Hepatocyte (in vitro differentiated cells): Measurements from ENCODE around the gene IFT43. TPM values are rescaled to one million over a fixed set of nuclear protein-coding genes. Genes with fewer than 3 reads are reported as not detected.

Experiments
- DNase-seq: peaks from one replicate; pipeline ENCODE4 v3.0.0-alpha.2; 2016; ENCODE audit warnings: low spot score
- H2AFZ ChIP-seq: fragments of 200-600 bp; sonication (generic); 2 replicates; pipeline ENCODE4 v1.6.0; 2016; ENCODE audit warnings: antibody characterized with exemption, mild to moderate bottlenecking
- H3K27ac ChIP-seq: fragments of 200-600 bp; sonication (generic); 2 replicates; pipeline ENCODE4 v1.5.1; 2016; ENCODE audit warnings: mild to moderate bottlenecking
- H3K27me3 ChIP-seq: fragments of 200-600 bp; sonication (generic); 2 replicates; pipeline ENCODE4 v1.6.1; 2016
- H3K36me3 ChIP-seq: fragments of 200-600 bp; sonication (generic); replicated peaks from 2 replicates; pipeline ENCODE4 v1.5.1; 2016; ENCODE audit warnings: low read depth; ENCODE audit not compliant: insufficient read depth
- H3K4me1 ChIP-seq: fragments of 200-600 bp; sonication (generic); 2 replicates; pipeline ENCODE4 v1.5.1; 2016; ENCODE audit warnings: mild to moderate bottlenecking, moderate library complexity; ENCODE audit not compliant: insufficient read depth
- H3K4me2 ChIP-seq: fragments of 200-600 bp; sonication (generic); 2 replicates; pipeline ENCODE4 v1.6.0; 2016
- H3K4me3 ChIP-seq: fragments of 200-600 bp; sonication (generic); 2 replicates; pipeline ENCODE4 v1.5.1; 2016; ENCODE audit warnings: mild to moderate bottlenecking
- H3K79me2 ChIP-seq: fragments of 200-600 bp; sonication (generic); 2 replicates; pipeline ENCODE4 v1.6.0; 2017; ENCODE audit warnings: mild to moderate bottlenecking
- H3K9me2 ChIP-seq: fragments of 200-600 bp; sonication (generic); replicated peaks from 2 replicates; pipeline ENCODE4 v1.6.0; 2017; ENCODE audit warnings: mild to moderate bottlenecking; ENCODE audit not compliant: insufficient read depth
- H3K9me3 ChIP-seq: fragments of 200-600 bp; sonication (generic); 2 replicates; pipeline ENCODE4 v1.5.1; 2016; ENCODE audit warnings: low read depth, mild to moderate bottlenecking
- H4K20me1 ChIP-seq: fragments of 200-600 bp; sonication (generic); 2 replicates; pipeline ENCODE4 v1.6.0; 2016; ENCODE audit warnings: mild to moderate bottlenecking; ENCODE audit not compliant: insufficient read depth, poor library complexity, severe bottlenecking
- CTCF ChIP-seq: fragments of 200-600 bp; sonication (generic); IDR thresholded peaks from 2 replicates; pipeline ENCODE4 v1.5.1; 2016; ENCODE audit warnings: antibody characterized with exemption, mild to moderate bottlenecking; ENCODE audit not compliant: poor library complexity
- EZH2 ChIP-seq: fragments of 200-600 bp; sonication (generic); IDR thresholded peaks from 2 replicates; pipeline ENCODE4 v1.6.1; 2016; ENCODE audit warnings: antibody characterized with exemption, mild to moderate bottlenecking, borderline replicate concordance
- EZH2phosphoT487 ChIP-seq: fragments of 200-600 bp; sonication (generic); IDR thresholded peaks from one replicate; pipeline ENCODE4 v1.6.1; 2018; ENCODE audit warnings: antibody characterized with exemption, mild to moderate bottlenecking, low read depth, moderate library complexity; ENCODE audit not compliant: unreplicated experiment, severe bottlenecking
- WGBS: methylation state at CpG from one replicate; pipeline ENCODE4 v1.1.6; 2016; ENCODE audit warnings: low lambda C conversion rate; ENCODE audit errors: missing lambda C conversion rate; 5-methylcytosine and 5-hydroxymethylcytosine counted together
- polyA plus RNA-seq: library from polyadenylated mRNA; unstranded; fragments of >200 nt; fragmentation: Nextera tagmentation; extraction: Ambion mirVana; gene quantifications from 2 replicates; pipeline ENCODE4 v1.2.1, GENCODE V29; 2016
- total RNA-seq: library from RNA; depleted of rRNA; stranded (reverse); fragments of >200 nt; gene quantifications from 2 replicates; pipeline ENCODE4 v1.2.3, GENCODE V29; 2014

The IFT43 gene
- total and polyA plus RNA-seq, 2 experiments from 2014 or later = 31.9 to 43.2 TPM

- TF ChIP-seq CTCF = no peak
- 49% methylated on average over 8 of the region's 8 CpGs for WGBS
- peak overlapping the region; percentile 30 for H3K4me2 ChIP-seq
- H3K79me2 ChIP-seq = no peaks in the 10 kb centered on the region
- no peaks in the 10 kb centered on the region for H4K20me1 ChIP-seq
- H3K9me3 ChIP-seq = no peaks in the 10 kb centered on the region
- H3K27me3 ChIP-seq = no peaks in the 10 kb centered on the region
- no peak overlapping the region for H2AFZ ChIP-seq
- H3K27ac ChIP-seq = peak overlapping the region; percentile 34
- no peak overlapping the region for H3K4me3 ChIP-seq
- H3K9me2 ChIP-seq = no peaks in the 10 kb centered on the region
- H3K4me1 ChIP-seq = peaks cover 9% of the 10 kb centered on the region
- H3K36me3 ChIP-seq = no peaks in the 10 kb centered on the region
- no peak for DNase-seq
These were observed 102.8 kb downstream of the IFT43 start for GRCh38 chr14:76088326-76088725.

- WGBS = 64% methylated on average over 16 of the region's 16 CpGs
- no peak overlapping the region for H2AFZ ChIP-seq
- DNase-seq = no peak
- no peaks in the 10 kb centered on the region for H3K9me3 ChIP-seq
- H3K9me2 ChIP-seq = no peaks in the 10 kb centered on the region
- no peaks in the 10 kb centered on the region for H3K36me3 ChIP-seq
- H4K20me1 ChIP-seq = no peaks in the 10 kb centered on the region
- H3K27me3 ChIP-seq = no peaks in the 10 kb centered on the region
- no peak overlapping the region for H3K4me3 ChIP-seq
- no peaks in the 10 kb centered on the region for H3K79me2 ChIP-seq
- H3K27ac ChIP-seq = peak overlapping the region; percentile 11
- H3K4me1 ChIP-seq = peaks cover 9% of the 10 kb centered on the region
- peak overlapping the region; percentile 9 for H3K4me2 ChIP-seq
- TF ChIP-seq EZH2phosphoT487 (no peak), EZH2 (no peak), CTCF (no peak)
These were observed 103.4 kb downstream of the IFT43 start for GRCh38 chr14:76088771-76089571.

GRCh38 chr14:76089575-76089974 is 104.0 kb downstream of the IFT43 start:
- peaks cover 9% of the 10 kb centered on the region for H3K4me1 ChIP-seq
- no peaks in the 10 kb centered on the region for H4K20me1 ChIP-seq
- H3K27me3 ChIP-seq = no peaks in the 10 kb centered on the region
- H3K79me2 ChIP-seq = no peaks in the 10 kb centered on the region
- H3K9me2 ChIP-seq = no peaks in the 10 kb centered on the region
- no peak overlapping the region for H3K4me3 ChIP-seq
- DNase-seq = no peak
- TF ChIP-seq EZH2 = no peak
- TF ChIP-seq EZH2phosphoT487 = no peak
- WGBS = 89% methylated on average over 6 of the region's 6 CpGs
- no peak overlapping the region for H3K4me2 ChIP-seq
- H3K9me3 ChIP-seq = no peaks in the 10 kb centered on the region
- no peak overlapping the region for H2AFZ ChIP-seq
- no peaks in the 10 kb centered on the region for H3K36me3 ChIP-seq
- no peak overlapping the region for H3K27ac ChIP-seq

- no peak overlapping the region for H2AFZ ChIP-seq
- DNase-seq = peak; percentile 35
- H3K4me1 ChIP-seq = peaks cover 9% of the 10 kb centered on the region
- H4K20me1 ChIP-seq = no peaks in the 10 kb centered on the region
- no peak overlapping the region for H3K4me3 ChIP-seq
- TF ChIP-seq CTCF (no peak), EZH2phosphoT487 (no peak), EZH2 (no peak)
- 78% methylated on average over 16 of the region's 16 CpGs for WGBS
- H3K79me2 ChIP-seq = no peaks in the 10 kb centered on the region
- H3K27me3 ChIP-seq = no peaks in the 10 kb centered on the region
- H3K4me2 ChIP-seq = no peak overlapping the region
- H3K9me3 ChIP-seq = no peaks in the 10 kb centered on the region
- no peaks in the 10 kb centered on the region for H3K36me3 ChIP-seq
- H3K27ac ChIP-seq = no peak overlapping the region
- H3K9me2 ChIP-seq = no peaks in the 10 kb centered on the region
These were observed 105.2 kb downstream of the IFT43 start for GRCh38 chr14:76090616-76091391.
